PC-9 (cell line): ENCODE results near the gene MSI2. TPM values are rescaled to one million over a fixed set of nuclear protein-coding genes. Genes with fewer than 3 reads are reported as not detected.

ENCODE experiments used
- BruUV-seq: library from RNA; stranded (reverse); fragments of 400-500 nt; replicated peaks from 2 replicates; lab custom pipeline; 2021; lab: Mats Ljungman, UMichigan
- CTCF ChIA-PET: fragments of 300-600 bp; sonication (Branson Sonifier 250); formaldehyde crosslinking; loops from one replicate; lab custom pipeline; 2022; ENCODE audit warnings: antibody characterized with exemption; lab: Charles Lee
- POLR2A ChIA-PET: fragments of 300-600 bp; sonication (Branson Sonifier 250); formaldehyde crosslinking; loops from one replicate; lab custom pipeline; 2022; ENCODE audit warnings: antibody characterized with exemption; ENCODE audit not compliant: unreplicated experiment; lab: Charles Lee
- DNase-seq, 2 experiments: peaks; one replicate each; pipeline versions ENCODE4 v3.0.0 to v3.0.0-alpha.2; 2015 to 2022; ENCODE audit warnings: mixed read lengths in 1 of 2
- H2AFZ ChIP-seq: fragments of 200-600 bp; sonication (generic); 2 replicates; pipeline ENCODE4 v1.8.1; 2017; ENCODE audit warnings: antibody characterized with exemption
- H3F3A ChIP-seq: fragments of 200-600 bp; sonication (generic); 2 replicates; pipeline ENCODE4 v1.8.1; 2017; ENCODE audit warnings: antibody characterized with exemption, mild to moderate bottlenecking, low read depth; ENCODE audit not compliant: insufficient read depth
- H3K27ac ChIP-seq: fragments of 200-600 bp; sonication (generic); 2 replicates; pipeline ENCODE4 v1.6.1; 2016; ENCODE audit warnings: mixed run types
- H3K27me3 ChIP-seq: fragments of 200-600 bp; sonication (generic); 2 replicates; pipeline ENCODE4 v1.6.1; 2016; ENCODE audit warnings: low read depth, mixed run types; ENCODE audit not compliant: insufficient read depth
- H3K36me3 ChIP-seq: fragments of 200-600 bp; sonication (generic); 2 replicates; pipeline ENCODE4 v1.6.1; 2016; ENCODE audit warnings: low read depth, mixed run types
- H3K4me1 ChIP-seq: fragments of 200-600 bp; sonication (generic); replicated peaks from 2 replicates; pipeline ENCODE4 v1.6.1; 2016; ENCODE audit warnings: mixed run types; ENCODE audit not compliant: insufficient read depth
- H3K4me2 ChIP-seq: fragments of 200-600 bp; sonication (generic); 2 replicates; pipeline ENCODE4 v1.6.1; 2017; ENCODE audit warnings: mixed run types
- H3K4me3 ChIP-seq: fragments of 200-600 bp; sonication (generic); 2 replicates; pipeline ENCODE4 v1.6.1; 2016; ENCODE audit warnings: mixed run types
- H3K79me2 ChIP-seq: fragments of 200-600 bp; sonication (generic); 2 replicates; pipeline ENCODE4 v1.6.1; 2017; ENCODE audit warnings: low read depth, mixed run types
- H3K9me2 ChIP-seq: fragments of 200-600 bp; sonication (generic); 2 replicates; pipeline ENCODE4 v1.8.1; 2017; ENCODE audit warnings: mild to moderate bottlenecking; ENCODE audit not compliant: insufficient read depth
- H3K9me3 ChIP-seq: fragments of 200-600 bp; sonication (generic); 2 replicates; pipeline ENCODE4 v1.8.1; 2016; ENCODE audit warnings: low read depth; ENCODE audit not compliant: insufficient read depth
- H4K20me1 ChIP-seq: fragments of 200-600 bp; sonication (generic); 2 replicates; pipeline ENCODE4 v1.8.1; 2017; ENCODE audit not compliant: insufficient read depth
- EZH2 ChIP-seq: fragments of 200-600 bp; sonication (generic); IDR thresholded peaks from 2 replicates; pipeline ENCODE4 v1.8.0; 2017; ENCODE audit warnings: antibody characterized with exemption, low read depth
- intact Hi-C: fragments of 100-400 bp; cut with micrococcal nuclease; formaldehyde crosslinking; loops from one replicate; pipeline ENCODE4 v1.10.0; 2022; ENCODE audit not compliant: unreplicated experiment
- total RNA-seq: library from RNA; stranded (reverse); gene quantifications from 2 replicates; pipeline ENCODE4 v1.2.3, GENCODE V29; 2021
- TF ChIP-seq, protein P1 (sequence below): fragments of 200-600 bp; sonication (generic); conservative IDR thresholded peaks from 2 replicates; pipeline ENCODE4 v1.6.1; 2017; ENCODE audit warnings: mixed run types, antibody characterized with exemption, mild to moderate bottlenecking, moderate library complexity

Gene MSI2
- total RNA-seq, 1 experiment from 2014 or later: 15.7 TPM

DNA sequence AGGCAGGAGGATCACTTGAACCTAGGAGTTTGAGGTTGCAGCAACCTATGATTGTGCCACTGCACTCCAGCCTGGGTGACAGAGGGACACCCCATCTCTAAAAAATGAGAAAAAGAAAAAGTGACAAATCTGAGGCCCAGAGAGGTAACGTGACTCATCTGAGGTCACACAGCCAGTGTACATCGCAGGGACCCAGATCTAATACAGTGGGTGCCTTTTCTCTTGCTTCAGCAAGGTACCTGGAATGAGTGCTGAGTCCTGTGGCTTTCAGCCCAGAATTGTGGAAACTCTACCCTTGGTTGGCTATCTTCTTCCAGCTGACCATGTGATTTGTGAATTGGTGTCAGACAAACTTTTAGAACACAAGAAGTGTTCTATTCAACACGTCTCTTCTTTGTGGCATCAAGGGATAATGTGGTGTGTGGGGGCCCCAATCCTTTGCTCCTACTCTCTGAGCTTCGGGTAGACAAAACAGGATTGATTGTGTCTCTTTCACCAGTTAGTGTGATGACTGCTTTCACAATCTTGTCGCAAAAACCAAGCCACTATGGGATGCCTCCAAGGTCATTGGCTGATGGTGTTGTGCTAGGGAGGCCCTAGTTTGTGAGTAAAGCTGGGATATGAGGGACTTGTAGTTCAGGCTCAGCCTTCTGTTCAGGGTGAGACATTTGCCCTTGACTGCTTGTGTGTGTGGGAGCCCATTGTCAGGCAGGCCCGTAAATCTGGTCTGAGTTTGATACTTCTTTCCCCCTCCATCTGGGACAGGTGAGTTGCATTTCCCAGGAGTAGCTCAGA is 71.0 kb downstream of the MSI2 start:
- H2AFZ ChIP-seq: no peak overlapping the region
- peaks cover 26% of the 10 kb centered on the region; the same call in 1 of the 2 replicates for H3K27me3 ChIP-seq
- DNase-seq: no peak
- no peaks in the 10 kb centered on the region; the same call in 1 of the 2 replicates for H3K79me2 ChIP-seq
- H3F3A ChIP-seq: no peaks in the 10 kb centered on the region
- no peak overlapping the region for H3K4me2 ChIP-seq
- ChIA-PET CTCF (no interaction called here), POLR2A (no interaction called here)
- no peaks in the 10 kb centered on the region for H3K4me1 ChIP-seq
- no peaks in the 10 kb centered on the region for H3K9me2 ChIP-seq
- no TSS peak for BruUV-seq
- H3K9me3 ChIP-seq: no peaks in the 10 kb centered on the region
- intact Hi-C loops: no loop called here
- no peaks in the 10 kb centered on the region for H3K36me3 ChIP-seq
- peaks cover 5% of the 10 kb centered on the region; the same call in 1 of the 2 replicates for H4K20me1 ChIP-seq
- H3K27ac ChIP-seq: no peak overlapping the region
- H3K4me3 ChIP-seq: no peak overlapping the region
- no peak for TF ChIP-seq EZH2
- TF ChIP-seq, protein P1, sequence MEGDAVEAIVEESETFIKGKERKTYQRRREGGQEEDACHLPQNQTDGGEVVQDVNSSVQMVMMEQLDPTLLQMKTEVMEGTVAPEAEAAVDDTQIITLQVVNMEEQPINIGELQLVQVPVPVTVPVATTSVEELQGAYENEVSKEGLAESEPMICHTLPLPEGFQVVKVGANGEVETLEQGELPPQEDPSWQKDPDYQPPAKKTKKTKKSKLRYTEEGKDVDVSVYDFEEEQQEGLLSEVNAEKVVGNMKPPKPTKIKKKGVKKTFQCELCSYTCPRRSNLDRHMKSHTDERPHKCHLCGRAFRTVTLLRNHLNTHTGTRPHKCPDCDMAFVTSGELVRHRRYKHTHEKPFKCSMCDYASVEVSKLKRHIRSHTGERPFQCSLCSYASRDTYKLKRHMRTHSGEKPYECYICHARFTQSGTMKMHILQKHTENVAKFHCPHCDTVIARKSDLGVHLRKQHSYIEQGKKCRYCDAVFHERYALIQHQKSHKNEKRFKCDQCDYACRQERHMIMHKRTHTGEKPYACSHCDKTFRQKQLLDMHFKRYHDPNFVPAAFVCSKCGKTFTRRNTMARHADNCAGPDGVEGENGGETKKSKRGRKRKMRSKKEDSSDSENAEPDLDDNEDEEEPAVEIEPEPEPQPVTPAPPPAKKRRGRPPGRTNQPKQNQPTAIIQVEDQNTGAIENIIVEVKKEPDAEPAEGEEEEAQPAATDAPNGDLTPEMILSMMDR: no peak

DNA sequence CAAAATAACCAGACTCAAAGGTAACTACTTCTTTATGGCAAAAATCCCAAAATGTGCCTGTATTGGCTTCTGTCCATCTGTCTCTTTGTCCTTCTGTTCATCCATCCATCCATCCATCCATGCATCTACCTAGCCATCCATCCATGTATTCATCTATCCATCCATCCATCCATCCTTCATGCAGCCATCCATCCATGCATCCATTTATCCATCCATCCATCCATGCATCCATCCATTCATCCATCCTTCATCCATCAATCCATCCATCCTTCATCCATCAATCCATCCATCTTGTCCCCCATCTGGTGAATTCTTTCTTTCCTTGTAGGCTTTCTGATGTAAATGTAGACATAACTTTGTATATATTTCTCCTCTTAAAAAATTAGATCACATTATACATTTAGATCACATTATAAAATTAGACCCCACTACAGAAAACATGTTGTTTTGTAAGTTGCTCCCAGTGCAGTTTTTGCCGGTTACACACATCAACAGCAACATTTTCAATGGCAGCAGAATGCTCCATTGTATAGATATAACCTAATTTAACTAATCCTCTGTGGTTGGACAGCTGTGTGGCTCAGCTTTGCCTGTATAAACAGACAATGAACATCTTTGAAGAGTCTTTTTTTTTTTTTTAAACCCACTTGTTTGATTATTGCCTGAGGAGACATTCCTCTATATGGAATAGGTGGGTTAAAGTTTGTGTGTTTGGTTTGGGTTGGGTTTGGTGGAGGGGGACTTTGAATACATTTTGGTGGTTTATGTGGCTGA is 72.0 kb downstream of the MSI2 start:
- Histone ChIP-seq H3K36me3 (no peaks in the 10 kb centered on the region), H3F3A (no peaks in the 10 kb centered on the region), H3K27ac (no peak overlapping the region), H3K4me3 (no peak overlapping the region), H3K27me3 (peaks cover 22% of the 10 kb centered on the region; the same call in 1 of the 2 replicates), H3K4me1 (no peaks in the 10 kb centered on the region), H2AFZ (no peak overlapping the region), H4K20me1 (peaks cover 5% of the 10 kb centered on the region; the same call in 1 of the 2 replicates), H3K9me2 (no peaks in the 10 kb centered on the region), H3K79me2 (no peaks in the 10 kb centered on the region; the same call in 1 of the 2 replicates), H3K4me2 (no peak overlapping the region), H3K9me3 (no peaks in the 10 kb centered on the region)
- TF ChIP-seq EZH2: no peak
- TF ChIP-seq, protein P1: no peak
- CTCF ChIA-PET: no interaction called here
- intact Hi-C loops: no loop called here
- no TSS peak for BruUV-seq
- no peak for DNase-seq
- POLR2A ChIA-PET: no interaction called here

DNA sequence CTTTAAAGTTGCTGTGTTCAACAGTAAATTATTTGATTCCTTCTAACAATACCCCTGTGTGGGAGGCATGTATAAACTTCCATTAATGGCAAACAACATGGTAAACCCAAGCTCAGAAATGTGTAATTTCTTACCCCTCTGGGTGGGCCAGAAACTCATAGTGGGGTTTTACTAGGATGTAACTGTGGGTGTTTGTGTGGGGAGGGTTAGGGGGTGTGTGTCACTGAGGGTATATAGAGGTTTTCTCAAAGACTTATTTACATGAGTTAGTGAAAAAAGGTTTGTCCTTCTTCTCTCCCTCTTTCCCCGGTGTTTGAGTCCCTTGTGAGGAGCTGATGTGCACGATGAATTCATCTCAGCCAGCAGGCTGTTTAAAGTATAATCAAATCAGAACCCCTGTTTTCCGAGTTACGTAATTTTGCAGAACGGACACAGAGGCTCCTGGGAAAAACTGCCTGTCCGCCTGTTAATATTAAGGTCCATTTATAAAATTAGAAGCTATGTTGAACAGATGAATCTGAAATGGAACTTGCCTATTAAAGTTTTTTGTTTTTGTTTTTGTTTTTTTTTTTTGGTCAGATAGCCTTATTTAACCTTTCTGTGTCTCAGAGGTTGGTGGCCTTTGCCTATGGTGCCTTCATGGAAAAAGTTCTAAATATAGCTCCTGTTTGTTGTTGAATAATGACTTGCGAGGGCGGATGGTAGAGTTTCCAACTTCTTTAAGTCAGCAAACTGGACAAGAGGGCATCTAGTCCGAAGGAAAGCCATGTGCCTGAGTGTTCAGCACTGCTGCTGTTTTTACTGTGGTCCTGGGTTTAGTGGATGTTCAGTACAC is 73.3 kb downstream of the MSI2 start:
- no peak overlapping the region for H3K27ac ChIP-seq
- DNase-seq: no peak
- 0 out of 2 replicates have a peak, but pooled peaks cover 5% of the 10 kb centered on the region for H4K20me1 ChIP-seq
- H3F3A ChIP-seq: no peaks in the 10 kb centered on the region
- H3K27me3 ChIP-seq: peaks cover 11% of the 10 kb centered on the region; the same call in 1 of the 2 replicates
- no peak overlapping the region for H2AFZ ChIP-seq
- BruUV-seq: no TSS peak
- H3K4me1 ChIP-seq: no peaks in the 10 kb centered on the region
- H3K36me3 ChIP-seq: no peaks in the 10 kb centered on the region
- no peaks in the 10 kb centered on the region; the same call in 1 of the 2 replicates for H3K79me2 ChIP-seq
- H3K9me2 ChIP-seq: no peaks in the 10 kb centered on the region
- H3K4me3 ChIP-seq: no peak overlapping the region
- TF ChIP-seq EZH2: no peak
- TF ChIP-seq, protein P1: no peak
- H3K9me3 ChIP-seq: no peaks in the 10 kb centered on the region
- ChIA-PET CTCF (no interaction called here), POLR2A (no interaction called here)
- no peak overlapping the region for H3K4me2 ChIP-seq
- intact Hi-C loops: no loop called here
